Stimulated activated CD4-positive, alpha-beta T cell treated with anti-CD3 and anti-CD28 coated beads, Interleukin-15, amount 100 ng/mL, for 1 hour (primary cell): ENCODE results near the gene GNPTG.

Experiments
- DNase-seq, 2 donors: peaks; one replicate each; pipeline ENCODE4 v3.0.0-alpha.2; 2020; ENCODE audit warnings: low read depth in 1 of 2, low spot score in 1 of 2

GNPTG gene

DNA sequence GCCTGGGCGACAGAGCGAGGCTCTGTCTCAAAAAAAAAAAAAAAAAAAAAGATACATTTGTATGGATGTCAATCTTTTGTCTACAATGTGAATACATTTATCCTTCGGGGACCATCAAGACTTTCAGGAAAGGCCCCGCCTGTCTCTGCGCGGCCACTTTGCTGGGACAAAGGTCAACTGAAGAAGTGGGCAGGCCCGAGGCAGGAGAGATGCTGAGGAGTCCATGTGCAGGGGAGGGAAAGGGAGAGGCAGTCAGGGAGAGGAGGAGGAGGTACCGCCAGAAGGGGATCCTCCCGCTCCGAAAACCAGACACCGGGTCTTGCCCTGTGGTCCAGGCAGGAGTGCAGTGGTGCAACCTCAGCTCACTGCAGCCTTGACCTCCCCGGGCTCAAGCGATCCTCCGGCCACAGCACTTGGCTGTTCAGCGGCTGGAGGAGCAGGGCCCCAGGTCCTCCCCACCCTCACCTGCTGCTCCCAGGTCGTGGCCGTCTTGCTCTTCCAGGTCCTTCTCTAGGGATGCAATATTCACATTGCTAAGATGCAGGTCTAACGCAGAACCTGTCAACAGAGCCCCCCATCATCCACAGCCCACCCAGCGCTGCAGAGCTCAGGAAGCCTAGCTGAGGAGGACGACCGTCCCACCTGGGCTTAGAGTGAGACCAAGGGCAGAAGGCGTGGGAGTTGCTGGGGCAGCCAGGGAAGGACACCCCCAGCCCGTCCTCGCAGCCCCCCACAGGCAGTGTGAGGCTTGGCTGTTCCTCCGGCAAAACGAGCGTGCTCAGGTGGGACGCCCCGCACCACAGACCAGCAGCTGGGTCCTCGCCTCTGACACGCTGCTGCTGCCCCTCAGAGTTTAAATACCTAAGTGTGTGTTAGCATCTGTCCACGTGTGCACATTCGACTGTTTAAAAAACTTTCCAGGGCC is 19.6 kb downstream of the GNPTG start:
- no peak for DNase-seq

DNA sequence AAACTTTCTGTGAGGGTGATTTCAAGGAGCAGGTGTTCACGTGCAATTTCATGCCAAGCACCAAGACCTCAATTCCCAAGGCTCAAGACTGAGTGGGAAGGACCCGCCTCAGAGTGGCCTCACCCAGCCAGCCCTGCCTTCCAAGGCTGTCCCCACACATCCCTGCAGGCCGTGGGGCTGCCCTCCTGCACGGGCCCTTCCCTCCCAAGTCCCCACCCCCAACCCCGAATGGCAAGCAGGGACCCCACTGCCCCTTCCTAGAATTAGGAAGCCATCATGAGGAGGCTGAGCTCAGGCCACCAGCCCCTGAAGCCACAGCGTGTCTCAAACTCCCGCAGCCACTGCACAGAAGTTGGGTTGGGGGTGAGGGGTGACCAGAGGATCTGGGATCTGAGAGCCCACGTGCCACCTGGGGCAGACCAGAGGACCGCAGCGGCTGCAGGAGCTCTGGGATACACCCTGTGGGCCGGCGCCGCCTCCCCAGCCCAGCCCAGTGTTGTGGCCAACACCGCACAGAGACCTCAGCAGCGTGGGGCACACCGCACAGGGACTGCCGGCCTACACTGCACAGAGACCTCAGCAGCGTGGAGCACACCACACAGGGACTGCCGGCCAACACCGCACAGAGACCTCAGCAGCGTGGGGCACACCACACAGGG is 20.7 kb downstream of the GNPTG start:
- no peak for DNase-seq

DNA sequence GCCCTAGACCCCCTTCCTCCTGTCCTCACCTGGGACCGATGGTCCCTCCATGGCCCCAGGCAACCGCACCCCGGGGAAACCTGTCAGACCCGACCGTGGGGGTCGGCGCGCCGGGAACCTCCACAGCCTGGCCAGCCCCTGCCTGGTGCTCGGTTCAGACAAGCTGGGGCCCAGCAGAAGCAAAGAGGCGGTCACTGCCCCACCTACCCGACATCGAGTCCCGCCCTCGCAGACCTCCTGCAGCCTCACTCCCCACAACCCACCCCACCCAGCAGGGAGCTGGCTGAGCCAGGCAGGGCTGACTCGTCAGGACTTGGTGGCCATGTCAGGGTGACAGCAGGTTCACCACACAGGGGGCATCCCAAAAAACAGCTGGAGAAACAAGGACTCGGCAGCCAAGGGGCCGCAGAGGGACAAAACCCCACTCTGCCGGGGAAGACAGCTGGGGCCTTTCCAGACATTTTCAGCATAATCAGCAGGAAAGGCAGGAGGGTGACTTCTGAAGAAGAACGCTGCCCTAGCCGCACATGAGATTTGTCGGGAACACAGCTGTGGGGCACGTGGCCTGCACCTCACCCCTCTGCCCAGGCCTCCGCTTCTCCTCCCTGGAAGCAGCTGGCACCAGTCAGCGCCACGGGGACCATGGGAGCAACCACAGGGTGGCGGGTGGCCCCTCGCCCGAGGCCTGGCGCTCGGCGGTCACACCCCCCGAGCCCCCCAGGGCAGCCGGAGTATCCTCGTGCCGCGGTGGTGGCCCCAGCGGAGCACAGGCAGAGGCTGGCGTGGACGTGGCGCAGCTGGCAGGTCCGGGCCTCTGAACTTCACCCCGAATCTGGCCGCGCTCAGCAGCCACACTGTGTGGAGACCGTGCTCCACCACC is 22.9 kb downstream of the GNPTG start:
- DNase-seq, result no peak

DNA sequence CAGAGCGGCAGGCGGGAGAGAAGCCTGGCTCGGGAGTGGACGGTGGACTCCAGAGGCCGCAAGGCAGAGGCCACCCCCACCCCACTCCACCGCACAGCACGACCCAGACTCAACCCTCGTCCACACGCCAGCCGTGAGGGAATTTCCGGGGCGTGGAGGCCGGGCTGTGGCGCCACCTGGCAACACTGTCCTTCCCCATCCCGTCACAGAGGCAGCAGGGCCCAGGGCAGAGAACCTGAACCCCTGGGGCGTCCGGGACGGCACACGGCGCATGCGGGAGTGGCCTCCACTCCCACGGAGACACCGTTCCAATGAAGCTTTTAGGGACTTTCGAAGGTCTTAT is 23.5 kb downstream of the GNPTG start:
- no peak for DNase-seq

DNA sequence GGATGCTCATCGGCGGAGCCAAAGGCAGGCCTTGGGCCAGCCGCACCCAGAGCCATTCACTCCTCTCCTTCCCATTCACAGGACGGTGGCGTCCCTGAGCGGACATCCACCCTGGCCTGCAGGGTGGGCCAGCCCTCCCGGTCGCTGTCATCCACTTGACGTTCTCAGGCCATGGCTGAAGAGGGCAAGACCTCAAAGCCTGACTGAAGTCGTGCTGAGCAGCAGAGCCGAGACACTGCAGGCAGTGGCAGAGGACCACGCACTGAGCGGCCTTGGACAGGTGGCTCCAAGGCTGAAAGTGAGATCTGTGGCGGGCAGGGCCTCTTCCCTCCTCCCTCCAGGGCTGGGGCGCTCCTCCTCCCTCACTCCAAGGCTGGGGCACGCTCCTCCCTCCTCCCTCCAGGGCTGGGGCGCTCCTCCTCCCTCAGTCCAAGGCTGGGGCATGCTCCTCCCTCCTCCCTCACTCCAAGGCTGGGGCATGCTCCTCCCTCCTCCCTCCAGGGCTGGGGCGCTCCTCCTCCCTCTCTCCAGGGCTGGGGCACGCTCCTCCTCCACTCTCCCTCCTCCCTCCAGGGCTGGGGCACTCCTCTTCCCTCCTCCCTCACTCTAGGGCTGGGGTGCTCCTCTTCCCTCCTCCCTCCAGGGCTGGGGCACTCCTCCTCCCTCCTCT is 24.1 kb downstream of the GNPTG start:
- DNase-seq, result no peak

DNA sequence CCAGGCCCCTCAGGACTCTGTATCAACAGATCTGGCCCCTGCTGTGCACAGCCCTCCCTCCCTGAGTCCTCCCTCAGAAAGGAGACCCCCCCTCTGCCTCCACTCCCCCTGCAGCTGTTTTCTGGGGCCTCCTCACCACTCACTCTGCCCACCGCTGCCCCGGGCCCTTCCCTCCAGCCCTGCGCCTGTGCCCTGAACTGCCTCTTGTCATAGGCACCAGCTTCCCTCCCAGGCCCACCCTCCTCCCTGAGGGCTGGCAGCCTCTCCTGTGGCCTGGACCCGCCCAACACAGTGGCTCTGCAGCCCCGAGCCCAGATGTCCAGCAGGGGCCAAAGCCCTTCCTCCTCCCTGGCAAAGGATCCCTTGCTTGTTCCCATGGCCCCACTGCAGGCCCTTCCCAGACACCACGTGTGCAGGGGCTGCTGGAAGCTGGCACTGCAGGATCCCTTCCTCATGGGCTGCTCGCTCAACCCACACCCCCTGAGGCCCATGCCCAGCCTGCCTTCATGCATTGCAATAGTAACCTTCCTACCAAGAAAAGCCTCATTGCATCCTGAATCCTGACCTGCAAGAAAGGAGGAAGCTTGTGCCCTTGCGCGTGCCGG is 25.8 kb downstream of the GNPTG start:
- DNase-seq, result no peak

DNA sequence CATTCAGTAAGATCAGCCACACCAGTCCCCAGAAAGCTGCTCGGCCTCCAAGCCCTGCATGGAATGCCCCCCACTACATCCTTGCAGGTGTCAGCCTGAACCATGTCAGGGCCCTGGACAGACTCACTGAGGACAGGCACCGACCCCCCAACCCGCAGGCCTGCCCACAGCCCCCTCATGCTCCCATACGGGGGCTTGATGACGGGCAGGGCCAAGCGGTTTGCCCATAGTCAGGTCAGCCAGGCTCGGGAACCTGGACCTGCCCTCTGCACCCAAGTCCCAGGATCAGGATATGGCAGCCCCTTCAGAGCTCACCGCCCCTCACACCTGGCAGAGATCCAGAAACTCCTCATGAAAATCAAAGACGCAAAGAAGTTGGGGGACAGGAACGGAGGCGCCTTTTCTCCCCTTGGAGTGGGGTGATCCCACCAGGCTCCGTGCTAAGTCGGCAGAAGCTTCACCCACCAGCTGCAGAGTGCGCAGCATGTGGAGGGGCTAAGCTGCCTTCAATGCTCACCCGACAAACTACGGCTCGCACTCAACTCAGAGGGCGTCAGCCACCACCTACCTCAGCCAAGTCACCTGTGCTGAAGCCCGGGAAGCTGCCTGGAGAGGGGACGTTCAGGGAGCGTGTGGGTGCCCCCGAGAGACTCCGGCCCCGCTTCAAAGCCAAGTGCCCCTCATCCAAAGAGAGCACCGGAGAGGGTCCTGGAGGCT is 26.5 kb downstream of the GNPTG start:
- no peak for DNase-seq

DNA sequence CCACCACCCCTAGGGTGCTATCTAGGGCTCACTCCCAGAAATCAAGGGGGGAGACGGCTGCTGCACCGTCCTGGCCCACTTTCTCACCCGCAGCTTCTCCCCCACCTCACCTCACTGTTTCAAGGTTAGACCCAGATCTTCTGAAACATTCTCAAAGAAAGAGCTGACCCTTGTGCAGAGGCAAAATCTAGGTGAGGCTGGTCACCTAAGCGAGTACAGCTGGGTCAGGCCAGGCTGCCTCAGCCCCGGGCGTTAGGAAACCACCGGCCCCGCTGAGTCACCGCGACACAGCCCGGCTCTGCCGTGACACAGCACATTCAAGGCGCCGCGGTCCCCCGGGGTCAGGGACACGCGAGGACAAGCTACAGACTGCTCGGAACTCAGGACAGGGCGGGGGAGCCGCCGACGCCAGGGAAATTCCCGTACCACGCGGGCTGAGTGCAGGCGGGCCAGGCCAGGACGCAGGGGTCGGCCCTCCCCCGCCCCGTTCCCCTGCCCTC is 27.1 kb downstream of the GNPTG start:
- peak; percentile 16 to 65 for DNase-seq

DNA sequence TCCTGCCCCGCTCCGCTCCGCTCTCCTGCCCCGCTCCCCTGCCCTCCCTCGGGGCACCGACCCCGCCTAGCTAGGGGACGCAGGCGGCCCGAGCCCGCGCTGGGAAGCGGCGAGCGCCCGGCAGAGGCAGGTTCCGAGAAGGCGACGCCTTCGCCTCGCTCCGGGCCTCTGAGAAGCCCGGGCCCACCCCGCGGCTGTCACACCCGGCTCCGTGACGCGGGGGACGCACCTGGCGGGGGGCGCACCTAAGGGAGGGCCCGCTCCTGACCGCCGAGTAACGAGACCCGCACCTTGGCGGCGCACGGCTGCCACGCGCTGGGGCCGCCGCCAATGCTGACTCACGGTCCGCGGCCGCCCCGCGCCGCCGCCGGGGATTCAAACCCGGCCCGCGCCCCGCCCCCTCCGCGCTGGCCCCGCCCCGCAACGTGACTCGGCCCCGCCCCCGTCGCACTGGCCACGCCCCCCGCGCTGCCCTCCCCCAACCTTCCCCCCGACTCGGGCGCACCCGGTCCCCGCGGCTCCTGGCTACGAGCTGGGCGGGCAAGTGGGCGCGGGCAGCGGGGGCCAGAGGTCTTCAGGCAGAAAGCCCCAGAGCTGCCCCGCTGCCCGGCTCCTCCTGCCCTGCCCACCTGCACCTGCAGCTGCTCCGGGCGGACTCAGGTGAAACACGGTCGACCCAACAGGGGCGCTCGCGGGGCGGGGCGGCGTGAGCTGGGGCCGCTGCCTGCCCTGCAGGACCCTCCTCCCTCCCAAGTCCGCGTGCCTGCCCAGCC is 27.8 kb downstream of the GNPTG start:
- peak; percentile 47 to 77 for DNase-seq

DNA sequence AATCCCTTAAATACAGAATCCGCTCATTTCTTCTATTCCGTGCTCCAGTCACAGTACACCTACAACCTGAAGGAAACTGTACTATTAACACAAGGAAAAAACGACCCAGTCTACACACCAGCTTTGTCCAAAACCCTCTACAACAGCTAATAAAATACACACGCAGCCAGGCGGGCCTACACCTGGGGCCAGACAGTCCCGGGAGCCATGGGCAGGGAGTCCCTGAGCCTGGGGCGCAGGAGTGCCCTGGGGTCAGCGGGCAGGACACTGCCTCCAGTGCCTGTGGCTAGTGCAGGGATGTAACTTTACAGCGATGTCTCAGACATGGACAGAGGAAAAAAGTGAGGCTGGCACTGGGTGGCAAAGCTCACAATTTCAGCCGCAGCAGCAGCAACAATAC is 28.5 kb downstream of the GNPTG start:
- no peak for DNase-seq

DNA sequence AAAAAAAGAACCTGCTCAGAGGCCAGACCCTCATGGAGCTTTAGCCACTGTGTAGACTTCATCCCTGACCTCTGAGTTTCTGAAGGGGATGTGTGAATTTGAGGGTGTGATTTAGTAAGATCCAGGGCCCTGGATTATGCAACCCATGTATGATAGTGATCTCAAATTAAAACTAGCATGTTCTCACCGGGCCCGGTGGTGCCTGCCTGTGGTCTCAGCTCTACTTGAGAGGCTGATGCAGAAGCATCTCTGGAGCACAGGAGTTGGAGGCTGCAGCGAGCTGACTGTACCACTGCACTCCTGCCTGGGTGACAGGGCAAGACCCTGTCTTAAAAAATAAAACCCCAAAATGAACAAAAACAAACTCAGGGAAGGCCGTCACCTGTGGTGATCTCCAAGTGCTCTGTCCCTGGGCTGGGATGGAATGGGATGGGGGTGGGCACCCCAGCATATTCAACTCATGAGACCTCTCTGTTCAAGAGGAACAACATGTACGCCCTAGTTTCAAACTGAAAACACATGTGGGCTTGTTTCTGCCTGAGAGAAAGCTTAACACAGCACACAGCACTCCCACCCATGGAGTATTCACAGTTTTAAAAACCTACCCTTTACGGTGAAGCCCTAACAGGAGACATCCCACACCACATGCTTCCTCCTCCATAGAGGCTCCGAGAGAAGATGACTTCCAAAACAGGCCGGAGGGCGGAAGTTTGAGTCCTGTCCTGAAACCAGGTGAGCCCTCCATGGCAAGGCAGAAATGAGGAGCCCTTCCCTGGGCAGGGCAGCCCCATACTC is 30.1 kb downstream of the GNPTG start:
- DNase-seq, result no peak

DNA sequence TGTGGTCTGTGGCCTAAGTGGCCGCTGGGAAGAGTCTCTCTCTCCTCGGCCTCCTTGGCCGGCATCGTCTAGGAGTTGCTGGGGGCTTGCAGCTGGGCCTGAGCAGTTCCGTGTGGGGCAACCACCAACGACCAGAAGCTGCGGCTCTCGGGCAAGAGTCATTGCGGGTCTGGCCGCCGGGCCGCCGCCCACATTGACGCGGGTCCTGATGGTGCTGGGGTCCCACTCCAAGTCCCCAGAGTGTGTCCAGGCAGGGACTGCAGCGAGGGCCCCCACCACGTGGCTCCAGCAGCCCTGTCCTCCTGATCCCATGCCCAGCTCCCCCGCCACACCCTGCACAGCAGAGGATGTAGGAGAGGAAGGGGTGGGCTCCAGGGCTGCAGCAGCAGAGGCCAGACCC is 31.8 kb downstream of the GNPTG start:
- DNase-seq, result no peak

DNA sequence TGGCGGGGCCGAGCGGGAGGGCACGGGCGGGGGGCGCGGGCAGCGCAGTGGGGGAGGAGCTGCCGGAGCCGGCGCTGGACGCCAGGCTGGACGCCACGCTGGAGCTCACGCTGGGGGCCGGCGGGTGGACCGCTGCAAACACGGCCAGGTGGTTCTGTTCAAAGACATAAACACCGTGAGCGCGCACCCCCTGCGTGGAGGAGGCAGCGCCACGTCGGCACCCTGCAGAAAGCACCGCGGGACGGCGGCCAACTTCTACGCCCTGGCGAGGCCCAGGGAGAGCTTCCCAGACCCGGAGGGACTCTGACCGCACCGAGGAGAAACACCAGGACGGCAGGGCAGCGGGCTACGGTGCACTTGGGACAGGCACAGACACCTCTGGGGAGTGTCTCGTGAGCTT is 33.5 kb downstream of the GNPTG start:
- no peak for DNase-seq

DNA sequence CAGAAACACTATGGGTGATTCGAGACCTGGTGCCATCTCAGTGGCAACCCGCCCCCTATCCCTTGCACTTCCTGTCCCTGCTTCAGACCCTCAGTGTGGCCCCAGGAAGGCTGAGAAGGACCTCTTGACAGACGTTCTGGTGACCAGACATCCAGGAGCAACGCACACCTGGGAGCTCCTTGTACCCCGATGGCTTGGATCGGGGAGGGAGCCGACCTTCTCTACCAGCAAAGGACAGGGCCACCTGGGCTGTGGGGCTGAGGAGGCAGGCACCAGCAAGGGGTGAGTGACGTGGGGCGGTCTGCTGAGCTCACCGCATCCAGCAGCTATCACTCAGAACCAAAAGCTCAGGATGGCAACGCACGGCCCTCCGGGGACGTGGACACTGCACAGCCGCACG is 35.6 kb downstream of the GNPTG start:
- no peak for DNase-seq

DNA sequence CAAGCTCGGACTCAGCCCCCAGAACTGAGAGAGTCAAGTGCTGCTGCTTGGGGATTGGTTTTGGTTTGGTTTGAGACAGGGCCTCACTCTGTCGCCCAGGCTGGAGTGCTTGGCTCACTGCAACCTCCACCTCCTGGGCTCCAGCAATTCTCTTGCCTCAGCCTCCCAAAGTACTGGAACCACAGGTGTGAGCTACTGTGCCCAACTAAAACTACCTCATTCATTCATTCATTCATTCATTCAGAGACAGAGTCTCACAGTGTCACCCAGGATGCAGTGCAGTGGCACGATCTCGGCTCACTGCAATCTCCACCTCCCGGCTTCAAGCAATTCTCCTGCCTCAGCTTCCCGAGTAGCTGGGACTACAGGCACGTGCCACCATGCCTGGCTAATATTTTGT is 38.0 kb downstream of the GNPTG start:
- no peak for DNase-seq

DNA sequence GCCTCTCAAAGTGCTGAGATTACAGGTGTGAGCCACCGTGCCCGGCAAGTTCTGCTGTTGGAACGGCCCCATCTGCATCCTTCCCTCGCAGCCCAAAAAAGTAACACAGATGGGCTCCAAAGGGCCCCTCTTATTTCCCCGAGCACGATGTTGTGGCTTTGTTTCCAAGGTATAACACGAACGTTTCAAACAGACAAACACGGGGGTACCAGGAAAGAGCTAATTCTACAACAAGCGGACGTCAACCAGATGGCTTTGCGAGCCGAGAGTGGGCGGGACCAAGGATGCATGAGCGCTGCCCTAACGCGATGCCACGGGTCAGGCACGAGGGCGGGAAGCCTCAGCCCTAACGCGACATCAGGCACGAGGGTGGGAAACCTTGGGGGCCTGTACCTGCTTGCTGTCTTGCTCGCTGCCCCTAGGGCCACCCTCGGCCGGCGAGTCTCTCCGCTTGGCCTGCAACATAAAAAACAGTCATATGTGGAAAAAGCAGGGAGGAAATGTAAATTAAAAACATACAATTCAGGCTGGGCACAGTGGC is 38.6 kb downstream of the GNPTG start:
- no peak for DNase-seq

DNA sequence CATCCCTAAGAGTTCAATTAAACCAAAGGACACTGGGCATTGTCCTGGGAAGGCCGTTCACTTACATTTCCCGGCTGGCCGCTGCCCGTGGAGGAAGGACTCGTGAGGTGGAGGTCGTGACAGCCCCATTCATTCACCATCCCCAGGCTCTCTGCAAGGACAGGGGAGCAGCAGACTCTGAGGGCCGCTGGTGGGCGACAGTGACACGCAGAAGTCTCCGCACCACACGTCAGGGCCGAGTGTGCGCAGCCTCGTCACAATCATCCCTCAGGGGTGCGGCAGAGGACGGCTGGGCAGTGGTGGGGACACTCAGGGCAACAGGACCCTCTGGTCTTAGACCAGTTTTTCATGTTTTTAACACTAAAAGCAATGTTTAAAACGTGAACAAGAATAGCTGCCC is 41.1 kb downstream of the GNPTG start:
- no peak for DNase-seq

DNA sequence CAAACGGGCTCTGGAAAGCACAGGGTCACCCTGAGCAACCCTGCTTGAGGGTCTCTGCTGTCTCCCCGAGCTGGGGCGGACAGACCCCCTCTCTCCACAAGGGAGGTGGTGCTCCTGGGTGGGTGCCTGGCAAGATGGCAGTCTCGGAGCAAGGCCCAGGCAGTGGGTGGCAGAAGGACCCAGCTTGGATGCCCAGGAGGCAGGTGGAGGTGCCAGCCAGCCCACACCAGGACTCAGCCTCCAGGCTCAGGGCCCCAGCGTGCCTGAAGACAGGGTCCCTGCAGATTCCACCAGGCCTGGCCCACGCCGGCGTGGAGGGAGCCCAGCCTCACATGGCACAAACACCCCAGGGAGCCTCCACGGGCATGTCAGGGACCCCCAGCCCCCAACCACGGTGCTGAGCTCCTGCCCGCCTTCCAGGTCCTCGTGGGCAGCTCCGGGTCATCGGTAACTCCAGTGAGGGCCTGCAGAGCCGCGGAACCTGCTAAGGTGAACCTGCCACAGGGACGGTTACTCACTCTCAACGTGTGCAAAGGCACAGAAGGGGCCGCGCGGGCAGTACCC is 42.0 kb downstream of the GNPTG start:
- DNase-seq, result no peak
